Activated CD4-positive, alpha-beta T cell treated with anti-CD3 and anti-CD28 coated beads for 1 hour (primary cell): Measurements from ENCODE around the gene PRKCB.

Source experiments
- DNase-seq: peaks from one replicate; pipeline ENCODE4 v3.0.0-alpha.2; 2020

PRKCB gene

DNA sequence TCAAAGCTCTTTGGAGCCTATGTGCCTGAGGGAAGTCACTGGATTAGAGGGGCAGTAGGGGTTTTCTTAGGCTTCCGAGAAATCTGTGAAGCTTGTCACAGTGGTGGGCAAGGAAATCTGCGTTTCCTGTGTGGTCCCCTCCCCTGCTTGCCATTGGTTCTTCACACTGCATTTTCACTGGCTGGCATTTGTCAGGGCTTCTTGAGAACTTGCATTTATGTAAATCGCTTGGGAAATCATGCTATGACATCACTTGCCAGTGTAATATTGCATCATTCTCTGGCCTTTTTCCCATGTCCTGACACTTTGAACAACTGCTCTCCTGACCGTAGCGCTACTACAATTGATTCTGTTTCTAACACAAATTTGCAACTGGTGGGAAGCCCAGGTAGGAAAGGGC, 422.2 kb downstream of the PRKCB start:
- DNase-seq: no peak

DNA sequence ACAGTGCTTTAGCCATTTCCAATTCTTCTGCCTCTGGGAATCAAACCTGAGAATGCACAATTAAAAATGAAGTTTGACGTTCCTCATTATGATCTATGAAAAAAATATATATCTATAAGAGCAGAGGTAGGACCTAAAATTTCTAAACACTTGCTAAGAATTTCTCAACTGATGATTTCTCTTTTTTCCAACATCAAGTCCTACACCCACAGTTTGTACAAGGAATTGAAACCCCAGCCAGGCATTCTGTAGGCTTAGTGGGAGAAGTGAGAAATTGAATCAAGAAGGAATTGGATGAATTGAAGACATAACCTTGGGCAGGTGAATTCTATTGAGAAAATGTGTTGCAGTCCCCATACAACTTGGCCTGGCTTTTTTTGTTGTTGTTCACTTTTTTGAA, 423.0 kb downstream of the PRKCB start:
- DNase-seq: no peak

DNA sequence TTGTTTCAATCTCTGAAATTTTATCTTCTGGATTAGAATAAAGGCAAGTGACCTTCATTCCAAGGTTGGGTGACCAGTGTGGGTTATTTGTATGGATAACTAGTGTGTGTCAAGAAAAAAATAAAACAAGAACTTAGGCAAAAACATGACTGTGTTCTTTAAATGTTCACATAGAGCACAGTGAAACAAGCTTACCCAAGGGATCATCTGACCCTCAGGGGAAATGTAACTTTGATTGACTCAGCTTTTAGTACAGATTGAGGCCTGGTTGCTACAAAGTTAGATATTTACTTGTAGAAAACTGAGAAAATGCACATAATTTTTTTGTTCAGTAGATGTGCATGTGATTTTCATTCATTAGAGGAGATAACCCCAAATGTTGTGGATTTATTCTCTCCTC, 427.0 kb downstream of the PRKCB start:
- no peak for DNase-seq
